Activated CD4-positive, alpha-beta T cell treated with anti-CD3 and anti-CD28 coated beads, Interleukin-2, amount 10 ng/mL, durations not matched to agents 7 days and 5 days (primary cell): Measurements from ENCODE around the gene MARVELD3. TPM values are rescaled to one million over a fixed set of nuclear protein-coding genes. Genes with fewer than 3 reads are reported as not detected.

Experiments used
- CTCF ChIA-PET: fragments of 350-600 bp; sonication (Branson Sonifier 250); formaldehyde crosslinking; loops from one replicate; lab custom pipeline; 2021; ENCODE audit warnings: antibody characterized with exemption; lab: Charles Lee
- POLR2A ChIA-PET: fragments of 350-600 bp; sonication (Branson Sonifier 250); formaldehyde crosslinking; loops from one replicate; lab custom pipeline; 2021; ENCODE audit warnings: antibody characterized with exemption; lab: Charles Lee
- DNase-seq: peaks from one replicate; pipeline ENCODE4 v3.0.0-alpha.2; 2020
- H3K27ac Mint-ChIP-seq: one replicate; pipeline ENCODE4 v1.8.0; 2021; ENCODE audit warnings: mild to moderate bottlenecking, moderate library complexity, mixed read lengths
- H3K27me3 Mint-ChIP-seq: one replicate; pipeline ENCODE4 v1.8.0; 2021; ENCODE audit warnings: mixed read lengths
- H3K36me3 Mint-ChIP-seq: one replicate; pipeline ENCODE4 v1.8.0; 2021; ENCODE audit warnings: low read depth, mixed read lengths
- H3K4me1 Mint-ChIP-seq: one replicate; pipeline ENCODE4 v1.8.0; 2021; ENCODE audit warnings: mixed read lengths
- H3K4me3 Mint-ChIP-seq: one replicate; pipeline ENCODE4 v1.8.0; 2021; ENCODE audit warnings: mild to moderate bottlenecking, moderate library complexity, mixed read lengths
- H3K9me3 Mint-ChIP-seq: one replicate; pipeline ENCODE4 v1.8.0; 2021; ENCODE audit warnings: mixed read lengths
- total RNA-seq, 2 experiments: library from RNA; stranded (reverse); gene quantifications; one replicate each; pipeline ENCODE4 v1.2.3, GENCODE V29; 2021

The MARVELD3 gene
- total RNA-seq, 2 experiments from 2014 or later = not detected

GRCh38 chr16:71659471-71659870 is 33.5 kb downstream of the MARVELD3 start:
- DNase-seq = no peak
- Mint-ChIP-seq H3K4me3 (no peak overlapping the region), H3K9me3 (no peaks in the 10 kb centered on the region), H3K27me3 (no peaks in the 10 kb centered on the region), H3K27ac (no peak overlapping the region), H3K4me1 (peaks cover 3% of the 10 kb centered on the region), H3K36me3 (no peaks in the 10 kb centered on the region)
- ChIA-PET POLR2A (no interaction called here), CTCF (no interaction called here)

GRCh38 chr16:71666264-71666663 is 40.3 kb downstream of the MARVELD3 start:
- no peaks in the 10 kb centered on the region for H3K9me3 Mint-ChIP-seq
- no peak overlapping the region for H3K27ac Mint-ChIP-seq
- no peaks in the 10 kb centered on the region for H3K27me3 Mint-ChIP-seq
- ChIA-PET POLR2A (no interaction called here), CTCF (no interaction called here)
- H3K4me3 Mint-ChIP-seq = no peak overlapping the region
- no peaks in the 10 kb centered on the region for H3K4me1 Mint-ChIP-seq
- DNase-seq = no peak
- H3K36me3 Mint-ChIP-seq = peaks cover 5% of the 10 kb centered on the region

GRCh38 chr16:71666928-71667707 is 41.1 kb downstream of the MARVELD3 start:
- Mint-ChIP-seq H3K36me3 (peaks cover 5% of the 10 kb centered on the region), H3K27me3 (no peaks in the 10 kb centered on the region), H3K9me3 (no peaks in the 10 kb centered on the region), H3K27ac (no peak overlapping the region), H3K4me3 (no peak overlapping the region), H3K4me1 (no peaks in the 10 kb centered on the region)
- no peak for DNase-seq
- POLR2A ChIA-PET = no interaction called here
- CTCF ChIA-PET = no interaction called here

- Mint-ChIP-seq H3K27me3 (no peaks in the 10 kb centered on the region), H3K4me3 (no peak overlapping the region), H3K4me1 (no peaks in the 10 kb centered on the region), H3K9me3 (no peaks in the 10 kb centered on the region), H3K27ac (no peak overlapping the region), H3K36me3 (peaks cover 10% of the 10 kb centered on the region)
- CTCF ChIA-PET = interaction anchor here (0.9 to 2.0 kb wide), 2 partner anchors 18 to 20 kb away, joined by 3 to 7 read pairs; no protein-coding TSS in a partner anchor
- POLR2A ChIA-PET = no interaction called here
- DNase-seq = no peak
These were observed 44.0 kb downstream of the MARVELD3 start for GRCh38 chr16:71669926-71670536.

- ChIA-PET CTCF (interaction anchor here (2.0 kb wide), 1 partner anchor 19 kb away, joined by 7 read pairs; no protein-coding TSS in a partner anchor), POLR2A (interaction anchor here (0.6 kb wide), 1 partner anchor 84 kb away, joined by 6 read pairs; no protein-coding TSS in a partner anchor)
- peaks cover 12% of the 10 kb centered on the region for H3K36me3 Mint-ChIP-seq
- no peaks in the 10 kb centered on the region for H3K4me1 Mint-ChIP-seq
- no peaks in the 10 kb centered on the region for H3K9me3 Mint-ChIP-seq
- no peak overlapping the region for H3K27ac Mint-ChIP-seq
- H3K27me3 Mint-ChIP-seq = no peaks in the 10 kb centered on the region
- no peak overlapping the region for H3K4me3 Mint-ChIP-seq
- DNase-seq = no peak
These were observed 44.6 kb downstream of the MARVELD3 start for GRCh38 chr16:71670537-71670936.

GRCh38 chr16:71671165-71671564 is 45.2 kb downstream of the MARVELD3 start:
- H3K4me3 Mint-ChIP-seq = no peak overlapping the region
- no peak overlapping the region for H3K27ac Mint-ChIP-seq
- ChIA-PET POLR2A (interaction anchor here (0.6 kb wide), 1 partner anchor 84 kb away, joined by 6 read pairs; no protein-coding TSS in a partner anchor), CTCF (interaction anchor here (2.0 kb wide), 1 partner anchor 18 kb away, joined by 7 read pairs; no protein-coding TSS in a partner anchor)
- H3K4me1 Mint-ChIP-seq = peaks cover 5% of the 10 kb centered on the region
- peaks cover 12% of the 10 kb centered on the region for H3K36me3 Mint-ChIP-seq
- no peaks in the 10 kb centered on the region for H3K27me3 Mint-ChIP-seq
- no peaks in the 10 kb centered on the region for H3K9me3 Mint-ChIP-seq
- DNase-seq = no peak

GRCh38 chr16:71672125-71672524 is 46.1 kb downstream of the MARVELD3 start:
- Mint-ChIP-seq H3K4me1 (peaks cover 11% of the 10 kb centered on the region), H3K36me3 (peaks cover 14% of the 10 kb centered on the region), H3K9me3 (no peaks in the 10 kb centered on the region), H3K27me3 (no peaks in the 10 kb centered on the region), H3K4me3 (no peak overlapping the region), H3K27ac (no peak overlapping the region)
- POLR2A ChIA-PET = no interaction called here
- CTCF ChIA-PET = no interaction called here
- DNase-seq = no peak

- CTCF ChIA-PET = interaction anchor here (0.6 to 0.7 kb wide), 2 partner anchors 9 to 1110 kb away, joined by 3 to 4 read pairs; no protein-coding TSS in a partner anchor
- H3K27me3 Mint-ChIP-seq = no peaks in the 10 kb centered on the region
- DNase-seq = no peak
- no peaks in the 10 kb centered on the region for H3K9me3 Mint-ChIP-seq
- POLR2A ChIA-PET = no interaction called here
- no peak overlapping the region for H3K4me3 Mint-ChIP-seq
- no peak overlapping the region for H3K27ac Mint-ChIP-seq
- peaks cover 14% of the 10 kb centered on the region for H3K36me3 Mint-ChIP-seq
- peaks cover 11% of the 10 kb centered on the region for H3K4me1 Mint-ChIP-seq
These were observed 47.0 kb downstream of the MARVELD3 start for GRCh38 chr16:71672803-71673581.

- ChIA-PET CTCF (interaction anchor here (0.6 to 0.8 kb wide), 4 partner anchors 8 to 1111 kb away, joined by 3 to 4 read pairs (median 4); no protein-coding TSS in a partner anchor), POLR2A (no interaction called here)
- peaks cover 11% of the 10 kb centered on the region for H3K4me1 Mint-ChIP-seq
- H3K36me3 Mint-ChIP-seq = peaks cover 14% of the 10 kb centered on the region
- H3K27ac Mint-ChIP-seq = no peak overlapping the region
- H3K4me3 Mint-ChIP-seq = no peak overlapping the region
- H3K9me3 Mint-ChIP-seq = no peaks in the 10 kb centered on the region
- DNase-seq = no peak
- no peaks in the 10 kb centered on the region for H3K27me3 Mint-ChIP-seq
These were observed 47.6 kb downstream of the MARVELD3 start for GRCh38 chr16:71673582-71673973.

- ChIA-PET CTCF (interaction anchor here (0.6 to 0.8 kb wide), 2 partner anchors 15 to 265 kb away, joined by 3 to 4 read pairs; no protein-coding TSS in a partner anchor), POLR2A (no interaction called here)
- DNase-seq = no peak
- Mint-ChIP-seq H3K27me3 (no peaks in the 10 kb centered on the region), H3K4me3 (no peak overlapping the region), H3K4me1 (peaks cover 11% of the 10 kb centered on the region), H3K36me3 (peaks cover 18% of the 10 kb centered on the region), H3K27ac (no peak overlapping the region), H3K9me3 (no peaks in the 10 kb centered on the region)
These were observed 48.2 kb downstream of the MARVELD3 start for GRCh38 chr16:71674229-71674628.

GRCh38 chr16:71675380-71675779 is 49.4 kb downstream of the MARVELD3 start:
- H3K9me3 Mint-ChIP-seq = no peaks in the 10 kb centered on the region
- no peaks in the 10 kb centered on the region for H3K27me3 Mint-ChIP-seq
- DNase-seq = no peak
- no peak overlapping the region for H3K27ac Mint-ChIP-seq
- H3K4me1 Mint-ChIP-seq = peaks cover 11% of the 10 kb centered on the region
- H3K4me3 Mint-ChIP-seq = no peak overlapping the region
- POLR2A ChIA-PET = no interaction called here
- CTCF ChIA-PET = no interaction called here
- peaks cover 13% of the 10 kb centered on the region for H3K36me3 Mint-ChIP-seq

GRCh38 chr16:71676236-71676635 is 50.3 kb downstream of the MARVELD3 start:
- H3K9me3 Mint-ChIP-seq = no peaks in the 10 kb centered on the region
- POLR2A ChIA-PET = no interaction called here
- peaks cover 11% of the 10 kb centered on the region for H3K4me1 Mint-ChIP-seq
- peak overlapping the region; percentile 1 for H3K27ac Mint-ChIP-seq
- H3K4me3 Mint-ChIP-seq = no peak overlapping the region
- CTCF ChIA-PET = no interaction called here
- no peaks in the 10 kb centered on the region for H3K27me3 Mint-ChIP-seq
- peak; percentile 21 for DNase-seq
- H3K36me3 Mint-ChIP-seq = peaks cover 12% of the 10 kb centered on the region
